Astrocyte of the cerebellum (primary cell): ENCODE results near the gene SMIM20.

Source experiments
- DNase-seq: peaks from one replicate; pipeline ENCODE4 v3.0.0-alpha.2; 2011; ENCODE audit warnings: low read depth
- H3K4me3 ChIP-seq: 2 replicates; pipeline ENCODE4 v1.5.1; 2011; ENCODE audit warnings: mild to moderate bottlenecking, low read depth, low read length, moderate library complexity
- CTCF ChIP-seq: IDR thresholded peaks from 2 replicates; pipeline ENCODE4 v1.5.1; 2012; ENCODE audit warnings: low read length, low read depth, moderate library complexity, mild to moderate bottlenecking; ENCODE audit errors: missing control alignments
- in situ Hi-C: cut with HindIII; loops from 2 replicates; pipeline ENCODE4 v1.10.0; 2017; ENCODE audit warnings: low sequenced_read_pairs

SMIM20 gene

GRCh38 chr4:25956260-25956659, 42.2 kb downstream of the SMIM20 start:
- in situ Hi-C loops, result no loop called here
- TF ChIP-seq CTCF, result no peak
- H3K4me3 ChIP-seq, result no peak overlapping the region
- DNase-seq, result no peak

- in situ Hi-C loops, result no loop called here
- no peak overlapping the region for H3K4me3 ChIP-seq
- DNase-seq, result no peak
- TF ChIP-seq CTCF, result no peak
These were observed 44.1 kb downstream of the SMIM20 start for GRCh38 chr4:25958110-25958509.

GRCh38 chr4:25962393-25962792, 48.4 kb downstream of the SMIM20 start:
- no peak for DNase-seq
- no peak overlapping the region for H3K4me3 ChIP-seq
- in situ Hi-C loops, result no loop called here
- no peak for TF ChIP-seq CTCF

GRCh38 chr4:25965629-25966028, 51.6 kb downstream of the SMIM20 start:
- DNase-seq, result no peak
- no peak for TF ChIP-seq CTCF
- no peak overlapping the region for H3K4me3 ChIP-seq
- in situ Hi-C loops, result no loop called here

GRCh38 chr4:25966171-25966570, 52.2 kb downstream of the SMIM20 start:
- TF ChIP-seq CTCF, result no peak
- no peak for DNase-seq
- in situ Hi-C loops, result no loop called here
- no peak overlapping the region for H3K4me3 ChIP-seq

GRCh38 chr4:25969374-25970155, 55.5 kb downstream of the SMIM20 start:
- H3K4me3 ChIP-seq, result no peak overlapping the region
- in situ Hi-C loops, result no loop called here
- DNase-seq, result no peak
- TF ChIP-seq CTCF, result no peak
